Stimulated activated CD4-positive, alpha-beta T cell treated with anti-CD3 and anti-CD28 coated beads, TNF-alpha, amount 100 ng/mL, for 24 hours (primary cell): ENCODE data around the gene GABRB3.

Experiments used
- DNase-seq, 3 experiments: peaks; one replicate each; pipeline ENCODE4 v3.0.0-alpha.2; 2020; ENCODE audit warnings: low read depth in 3 of 3

Gene GABRB3

DNA sequence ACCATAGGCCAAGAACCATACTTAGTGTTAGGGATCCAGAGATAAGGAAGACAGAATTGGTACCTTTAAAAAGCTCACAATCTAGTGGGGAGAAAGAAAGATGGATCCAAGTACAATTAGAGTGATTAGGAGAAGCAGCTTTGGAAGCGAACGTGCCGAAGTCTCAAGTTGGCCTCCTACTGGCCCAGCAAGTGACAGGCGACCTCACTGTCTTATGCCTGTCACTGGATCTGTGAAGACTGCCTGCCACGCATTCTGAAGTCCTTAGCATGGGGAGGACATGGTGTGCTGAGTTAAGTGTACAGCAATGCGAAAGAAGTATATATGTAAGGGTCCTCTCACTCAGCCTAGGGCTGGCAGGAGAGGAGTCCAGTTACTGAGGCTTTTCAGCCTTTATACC is 141.0 kb downstream of the GABRB3 start:
- no peak for DNase-seq

DNA sequence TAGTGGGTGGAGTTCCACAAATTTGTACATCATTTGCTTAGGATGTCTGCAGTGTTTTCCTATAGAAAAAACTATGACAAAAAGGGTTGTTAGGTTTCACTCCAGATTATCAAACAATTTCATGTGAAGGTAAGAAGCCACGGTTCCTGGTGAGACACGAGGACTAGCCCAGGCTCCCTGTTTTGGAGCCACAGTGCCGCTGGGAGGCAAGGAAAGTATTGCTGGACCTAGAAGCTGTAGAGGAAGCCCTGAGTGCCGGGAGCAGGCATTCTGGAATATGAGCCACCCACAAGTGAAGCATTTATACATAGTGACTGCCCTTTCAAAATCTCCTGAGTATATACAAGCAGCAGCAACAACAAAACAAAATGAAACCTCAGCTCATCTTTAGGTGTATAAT is 142.0 kb downstream of the GABRB3 start:
- DNase-seq, result no peak

DNA sequence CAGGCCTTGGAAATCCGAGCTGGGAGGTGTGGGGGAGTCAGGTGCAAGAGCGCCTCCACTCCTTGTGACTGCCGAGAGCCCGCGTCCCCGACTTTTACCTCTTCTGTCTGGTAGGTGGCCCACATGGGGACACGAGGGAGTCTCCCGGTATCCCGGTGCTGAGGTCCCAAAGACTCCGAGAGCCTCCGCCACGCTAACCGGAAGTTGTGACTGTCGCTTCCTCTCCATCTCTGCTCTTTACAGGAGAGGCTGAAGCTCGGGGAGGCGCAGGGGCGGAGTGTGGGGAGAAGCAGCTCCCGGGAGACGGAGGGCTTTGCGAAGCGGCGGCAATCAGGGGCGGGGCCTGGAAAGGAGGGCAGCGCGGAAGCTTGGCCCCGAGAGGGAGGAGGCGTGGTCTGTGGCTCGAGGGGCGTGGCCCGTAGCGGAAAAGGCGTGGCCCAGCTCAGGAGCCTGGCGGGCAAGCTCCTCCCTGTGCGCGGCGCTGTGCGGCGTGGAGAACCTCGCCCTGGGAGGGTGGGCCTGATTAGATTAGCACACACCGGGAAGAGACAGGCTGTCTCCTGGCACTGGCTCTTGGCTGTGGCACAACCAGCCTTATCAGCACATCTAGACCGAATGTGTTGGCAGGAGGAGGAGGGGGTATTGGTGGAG is 143.9 kb downstream of the GABRB3 start:
- peak in 1 of 3 experiments; percentile 4 for DNase-seq

DNA sequence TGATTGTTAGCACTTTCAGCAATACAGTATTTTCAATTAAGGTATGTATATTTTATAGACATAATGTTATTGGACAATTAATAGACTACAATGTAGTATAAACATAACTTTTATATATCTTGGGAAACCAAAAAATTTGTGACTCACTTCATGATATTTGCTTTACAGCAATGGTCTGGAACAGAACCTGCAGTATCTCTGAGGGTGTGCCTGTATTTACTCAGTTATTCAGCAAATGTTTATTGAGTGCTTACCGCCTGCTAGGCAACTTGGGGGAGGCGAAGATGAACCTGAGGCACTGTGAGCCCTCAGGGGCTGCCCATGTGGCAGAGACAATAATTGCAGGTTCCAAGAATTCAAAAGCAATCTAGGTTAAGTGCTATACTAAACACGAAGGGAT is 144.8 kb downstream of the GABRB3 start:
- no peak for DNase-seq

DNA sequence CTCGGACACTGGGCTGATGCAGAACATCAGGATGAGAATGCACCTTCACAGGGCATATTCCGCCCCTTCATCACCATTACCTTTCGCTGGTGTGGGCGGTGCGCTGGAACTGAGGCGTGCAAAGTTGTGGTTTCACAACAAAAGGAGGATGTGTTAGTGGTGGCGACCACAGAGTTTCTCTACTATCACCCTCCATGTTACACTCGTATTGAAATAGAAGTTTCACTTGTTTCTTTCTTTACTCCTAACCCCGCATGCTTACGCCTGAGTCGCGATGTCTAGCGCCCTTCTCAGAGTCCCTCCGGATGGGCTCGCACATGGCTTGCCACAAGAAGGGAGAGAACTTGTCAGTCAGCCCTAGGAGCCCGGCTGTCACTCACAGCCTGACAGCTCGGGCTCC is 148.7 kb downstream of the GABRB3 start:
- DNase-seq, result no peak

DNA sequence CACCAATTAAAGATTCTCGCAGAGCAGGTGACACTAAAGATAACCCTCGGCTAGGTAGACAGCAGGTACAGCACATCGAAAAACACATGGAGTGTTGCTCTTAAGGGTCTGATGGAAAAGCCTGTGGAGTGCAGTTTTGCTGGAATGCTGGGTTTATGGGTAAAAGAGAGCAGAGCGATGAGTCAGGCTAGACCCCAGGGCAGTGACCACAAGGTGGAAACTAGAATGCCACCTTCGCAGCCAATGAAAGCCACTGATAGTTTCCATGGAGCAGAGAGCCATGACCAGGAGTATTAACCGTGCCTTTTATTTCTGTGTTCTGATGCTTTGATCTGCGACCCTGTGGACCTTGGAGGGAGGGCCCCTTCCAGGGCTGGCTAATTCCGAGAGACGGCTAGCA is 149.8 kb downstream of the GABRB3 start:
- DNase-seq, result no peak

DNA sequence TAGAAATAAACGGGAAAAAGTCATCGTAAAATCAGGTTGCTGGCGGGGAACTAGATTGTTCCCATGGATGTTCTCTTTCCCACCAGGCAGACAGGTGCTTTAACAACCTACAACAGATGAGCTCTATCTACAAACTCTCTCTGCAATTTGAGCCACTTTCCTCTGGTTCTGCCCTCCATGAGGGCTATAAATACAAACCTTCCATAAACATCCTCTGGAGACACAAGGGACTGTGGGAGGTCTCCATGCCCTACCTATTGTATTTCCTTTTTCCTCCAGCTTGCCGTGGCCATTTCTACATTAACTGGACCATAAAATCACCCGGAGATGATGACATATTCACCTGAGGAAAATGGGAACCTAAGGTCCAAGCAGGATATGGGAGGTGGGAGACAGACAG is 151.1 kb downstream of the GABRB3 start:
- DNase-seq, result no peak

DNA sequence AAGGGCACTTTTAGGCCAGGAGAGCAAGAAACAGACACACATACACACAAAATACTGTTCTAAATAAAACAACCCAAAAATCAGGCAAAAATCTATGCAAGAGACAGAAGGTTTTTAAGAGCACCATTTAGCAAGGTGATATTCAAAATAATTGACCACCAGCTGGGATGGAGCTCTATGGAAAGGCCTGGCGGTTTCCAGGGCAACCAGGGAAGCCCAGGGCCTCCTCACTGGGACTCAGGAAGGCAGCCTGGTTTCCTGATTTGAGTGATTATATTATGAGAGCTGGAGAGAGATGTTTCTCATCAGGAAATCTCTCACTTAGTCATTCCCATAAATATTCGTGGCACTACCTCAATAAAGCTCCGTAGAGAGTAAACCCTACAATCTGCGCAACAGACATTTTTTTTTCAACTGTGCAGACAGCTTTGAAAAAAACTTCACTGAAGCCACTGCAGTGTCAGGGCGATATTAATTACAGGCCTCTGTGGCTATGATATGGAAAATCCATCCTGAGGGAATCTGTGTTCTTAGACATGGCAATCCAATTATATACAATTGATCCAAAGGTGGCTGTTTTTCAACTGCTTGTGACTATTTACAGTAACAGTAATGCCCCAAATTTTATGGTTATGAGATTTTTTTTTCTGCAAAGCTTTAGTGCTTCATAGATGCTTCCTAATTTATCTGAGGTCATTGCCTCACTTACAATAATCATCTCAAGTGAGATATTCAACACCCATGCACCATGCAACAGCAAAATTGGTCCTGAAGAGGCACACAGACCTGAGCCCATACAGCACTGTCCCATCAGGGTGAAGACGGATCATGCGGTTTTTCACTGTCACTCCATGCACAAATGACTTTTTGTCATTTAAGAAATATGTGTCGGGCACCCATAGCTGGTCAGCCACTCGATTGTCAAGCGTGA is 152.1 kb downstream of the GABRB3 start:
- no peak for DNase-seq

DNA sequence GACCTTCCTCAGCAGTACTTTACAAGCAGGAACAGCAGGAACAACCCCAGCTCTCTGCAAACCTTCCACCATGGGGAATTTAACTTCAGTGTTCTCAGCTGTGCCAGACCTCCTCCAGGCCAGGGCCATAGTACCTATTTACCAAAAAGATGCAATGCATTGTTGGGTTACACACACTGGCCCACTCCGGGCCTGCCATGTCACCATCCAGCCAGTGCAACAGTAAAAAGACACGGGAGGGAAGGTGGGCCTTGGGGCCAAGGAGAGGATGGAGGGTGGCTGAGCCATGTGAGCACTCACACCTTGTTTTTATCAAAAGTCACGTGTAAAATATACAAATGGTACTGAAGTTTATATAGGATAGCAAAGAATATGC is 157.0 kb downstream of the GABRB3 start:
- DNase-seq, result no peak

DNA sequence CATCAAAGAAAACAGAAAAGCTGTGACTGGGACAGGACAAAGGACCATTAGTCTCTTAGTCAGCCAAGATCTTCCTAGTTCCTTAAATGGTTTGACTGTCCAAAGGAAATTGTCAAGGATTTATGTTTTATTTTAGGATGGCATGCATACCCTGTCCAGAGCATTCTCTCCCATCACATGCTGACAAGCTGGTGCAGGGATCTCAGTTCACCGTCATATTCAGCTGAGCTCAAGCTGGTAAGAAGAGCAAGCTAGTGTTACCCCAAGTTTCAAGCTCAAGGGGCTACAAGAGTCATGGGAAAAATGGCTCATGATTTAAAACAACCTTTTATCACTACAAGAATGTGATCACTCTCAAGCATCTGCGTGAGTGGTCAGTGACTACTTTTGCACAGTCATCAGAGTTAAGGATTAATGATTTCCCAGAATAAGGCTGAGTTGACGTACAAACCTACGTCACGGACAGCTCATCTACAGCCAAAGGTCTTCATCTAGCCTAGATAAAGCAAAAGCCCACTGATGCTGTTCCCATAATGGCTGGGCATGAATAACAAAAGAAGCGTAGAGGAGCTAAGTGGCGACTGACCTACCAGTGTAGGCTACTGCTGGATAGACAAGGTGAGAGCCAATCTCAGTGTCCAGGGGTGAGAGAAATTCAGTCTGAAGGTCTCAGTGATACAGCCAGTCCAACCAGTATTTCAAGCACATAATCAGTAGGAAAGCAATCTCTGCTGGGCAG is 157.5 kb downstream of the GABRB3 start:
- no peak for DNase-seq

DNA sequence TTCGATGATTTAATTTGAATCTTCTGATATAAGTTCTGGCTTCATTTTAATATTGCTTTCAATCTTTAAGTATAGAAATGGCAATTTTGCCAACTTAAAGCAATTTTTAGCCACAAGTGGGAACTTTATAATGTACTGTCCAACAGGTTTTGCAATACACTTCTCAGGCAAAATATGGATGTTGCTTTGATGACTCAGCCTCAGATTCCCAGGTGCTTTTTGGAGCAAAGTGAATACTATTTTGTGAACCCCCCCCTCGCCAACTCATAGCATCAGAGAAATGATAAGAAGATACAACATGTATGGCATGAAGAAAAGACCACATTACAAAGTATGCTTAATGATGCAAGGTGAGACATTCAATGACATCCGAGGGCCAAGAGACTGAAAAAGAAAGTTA is 158.1 kb downstream of the GABRB3 start:
- no peak for DNase-seq

DNA sequence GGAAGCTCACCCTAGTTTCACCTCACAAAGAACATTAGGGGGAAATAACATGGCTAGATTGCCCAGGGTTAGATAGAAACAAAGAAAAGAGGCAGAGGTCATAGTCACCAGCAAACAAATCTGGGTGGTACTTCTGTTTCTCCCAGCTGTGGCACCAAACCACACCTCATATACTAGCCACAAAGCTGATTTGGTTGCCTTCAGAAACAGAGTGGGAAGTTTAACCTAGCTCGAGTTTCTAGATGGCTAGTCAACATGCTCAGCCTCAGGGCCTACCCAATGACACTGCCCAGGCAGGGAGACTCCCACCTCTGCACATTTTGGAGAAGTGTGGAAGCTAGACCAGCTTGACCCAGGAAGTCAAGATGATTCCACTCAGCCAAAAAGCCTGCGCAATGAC is 174.2 kb downstream of the GABRB3 start:
- no peak for DNase-seq

DNA sequence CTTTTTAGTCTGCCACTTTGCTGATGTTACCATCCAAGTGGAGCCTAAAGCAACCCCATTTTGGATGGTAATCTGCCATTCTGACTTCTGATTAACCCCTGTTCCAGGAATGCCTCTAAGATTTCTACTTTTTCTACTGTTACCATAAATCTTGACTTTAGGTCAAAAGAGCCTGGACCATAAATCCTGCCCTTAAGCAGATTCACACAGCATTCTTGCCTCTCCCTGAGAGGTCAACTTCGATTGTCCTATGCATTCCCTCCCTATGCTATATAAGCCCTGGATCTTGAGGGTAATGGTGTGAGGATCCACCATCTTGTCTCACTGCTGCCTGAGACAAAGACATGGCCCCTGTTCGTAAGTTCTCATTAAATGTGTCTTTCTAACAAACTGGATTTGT is 177.3 kb downstream of the GABRB3 start:
- DNase-seq, result no peak

DNA sequence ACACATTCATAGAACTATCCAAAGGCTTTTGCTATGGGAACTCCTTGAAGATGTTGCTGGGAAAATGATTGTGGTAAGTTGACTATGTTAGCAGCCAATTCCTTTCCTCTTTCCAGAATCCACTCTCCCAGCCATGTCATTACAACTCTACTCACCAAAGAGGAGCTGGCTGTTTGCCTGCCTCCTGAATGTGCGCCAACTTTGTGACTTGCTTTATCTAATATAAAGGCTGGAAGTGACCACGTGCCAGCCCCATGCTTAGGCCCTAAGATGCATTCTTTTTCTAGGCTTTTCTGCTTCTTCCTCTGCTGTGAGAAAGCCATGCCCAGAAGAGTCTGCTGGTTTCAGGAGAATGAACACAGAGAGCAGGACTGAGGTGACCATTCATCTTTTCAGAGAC is 182.2 kb downstream of the GABRB3 start:
- DNase-seq, result no peak

DNA sequence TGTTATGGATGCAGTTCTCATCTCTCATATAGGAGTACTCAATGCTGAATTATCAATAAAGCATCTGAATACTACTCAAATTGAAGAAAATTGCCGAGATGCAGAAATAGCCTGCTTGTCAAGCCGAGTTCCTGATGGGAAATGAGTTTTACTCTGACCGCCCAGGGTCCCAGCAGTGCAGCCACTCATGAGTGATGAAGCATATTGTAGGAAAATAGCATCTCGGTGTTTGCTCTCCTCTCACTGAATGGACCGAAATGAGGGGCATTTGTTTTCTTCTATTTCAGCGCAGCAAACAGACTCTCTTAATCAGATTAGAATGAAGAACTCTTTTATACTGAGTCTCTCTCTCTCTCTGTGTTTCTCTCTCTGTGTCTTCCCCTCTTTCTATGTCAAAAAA is 190.0 kb downstream of the GABRB3 start:
- no peak for DNase-seq

DNA sequence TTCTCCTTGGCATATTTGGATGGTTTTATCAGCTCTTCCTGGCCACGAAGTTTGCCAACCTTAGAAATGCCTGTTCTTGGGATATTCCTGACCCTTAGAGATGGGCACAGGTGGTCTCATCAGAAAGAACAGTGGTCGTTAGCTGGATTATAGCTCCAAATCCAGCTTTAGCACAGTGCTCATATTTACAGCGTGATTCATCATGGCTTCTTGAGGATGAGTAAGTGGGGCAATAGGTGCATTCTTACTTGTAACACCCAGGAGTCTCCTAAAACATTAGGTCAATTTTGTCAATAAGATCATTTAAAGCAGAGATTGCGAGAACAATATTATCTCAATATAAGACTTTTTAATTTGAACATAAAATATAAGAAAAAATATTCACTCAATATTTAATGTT is 191.9 kb downstream of the GABRB3 start:
- DNase-seq, result no peak

DNA sequence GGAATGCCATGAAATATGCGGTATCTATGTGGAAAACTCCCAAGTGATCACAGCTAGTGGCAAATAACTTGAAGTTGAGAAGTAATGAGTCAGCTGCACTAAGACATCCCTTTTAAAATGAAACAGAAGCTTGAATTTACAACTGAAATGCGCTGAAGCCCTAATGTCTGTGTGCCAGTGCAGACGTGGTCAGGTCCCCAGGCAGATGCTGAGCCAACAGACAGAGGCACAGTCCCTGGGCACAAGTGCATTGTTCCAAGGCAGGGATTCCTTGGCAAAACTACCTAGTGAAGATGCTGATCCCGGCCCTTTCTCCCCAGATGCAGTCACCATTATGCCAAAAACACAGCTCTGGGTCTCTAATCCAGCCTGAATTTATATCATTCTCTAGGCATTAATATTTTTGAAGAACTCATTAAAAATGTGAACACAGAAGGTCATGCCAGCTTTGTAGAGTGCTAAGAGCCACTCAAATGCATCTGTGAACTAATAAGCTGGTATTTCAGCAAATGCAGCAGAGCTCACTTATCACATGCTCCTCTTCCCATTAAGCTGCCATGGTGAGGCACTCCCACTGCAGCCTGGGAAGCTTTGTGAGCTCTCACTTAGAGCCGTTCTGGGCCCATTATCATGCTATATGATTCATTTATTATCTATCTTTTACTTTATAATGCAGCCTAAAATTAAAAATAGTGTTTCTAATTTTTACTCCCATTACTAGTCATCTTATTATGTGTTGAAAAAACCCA is 200.1 kb downstream of the GABRB3 start:
- DNase-seq, result no peak

DNA sequence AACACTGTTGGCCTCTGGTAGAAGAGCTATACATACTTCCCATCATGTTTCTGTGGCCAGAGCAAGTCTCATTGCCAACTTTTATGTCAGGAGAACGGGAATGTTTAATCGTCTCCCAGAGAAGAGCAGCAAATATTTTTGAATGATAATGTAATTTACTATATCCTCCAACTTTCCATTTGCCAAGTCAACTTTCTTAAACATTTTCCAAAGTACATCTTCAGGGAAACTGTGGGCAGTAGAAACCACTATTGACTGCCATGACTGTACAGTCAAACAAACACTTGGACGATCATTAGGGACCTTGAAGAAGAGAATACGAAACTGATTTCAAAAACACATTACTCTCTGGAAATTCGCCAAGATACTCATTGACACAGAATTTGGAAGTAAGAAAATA is 201.5 kb downstream of the GABRB3 start:
- DNase-seq, result no peak

DNA sequence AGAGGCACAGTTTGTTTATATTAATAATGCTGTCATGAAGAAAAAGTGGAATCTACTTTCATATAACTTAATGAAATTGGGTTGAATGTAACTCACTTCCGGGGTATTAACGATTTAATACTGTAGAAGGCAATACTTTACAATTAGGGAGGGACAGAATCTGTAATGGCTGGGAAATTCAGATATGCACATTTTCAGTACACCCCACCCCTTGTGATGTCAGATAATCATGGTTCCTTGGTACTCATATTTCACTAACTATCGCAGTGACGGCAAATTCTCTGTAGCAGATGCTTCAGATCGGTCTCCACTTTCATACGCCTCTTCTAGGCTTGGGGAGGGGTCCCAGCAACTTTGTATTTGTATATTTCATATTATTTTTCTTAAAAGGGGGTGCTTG is 207.3 kb downstream of the GABRB3 start:
- no peak for DNase-seq

DNA sequence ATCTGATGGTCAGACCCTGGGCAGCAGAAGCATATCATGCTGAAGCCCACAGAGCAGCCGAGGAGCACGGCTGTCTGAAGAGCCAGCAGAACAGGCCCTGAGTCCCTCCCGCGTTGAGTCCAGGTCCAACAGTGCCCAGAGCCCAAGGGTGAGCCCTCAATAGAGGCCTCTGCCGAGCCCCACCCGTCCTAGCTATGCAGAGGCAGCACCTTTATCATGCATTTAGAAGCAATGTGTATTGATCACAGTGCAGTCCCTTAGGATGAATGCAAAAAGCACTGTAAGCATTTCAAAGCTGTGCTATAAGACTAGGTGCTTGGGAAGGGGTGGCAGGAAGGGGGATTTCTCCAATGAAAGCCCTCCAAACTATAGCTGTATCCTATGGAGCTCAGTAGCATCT is 208.5 kb downstream of the GABRB3 start:
- DNase-seq, result no peak

DNA sequence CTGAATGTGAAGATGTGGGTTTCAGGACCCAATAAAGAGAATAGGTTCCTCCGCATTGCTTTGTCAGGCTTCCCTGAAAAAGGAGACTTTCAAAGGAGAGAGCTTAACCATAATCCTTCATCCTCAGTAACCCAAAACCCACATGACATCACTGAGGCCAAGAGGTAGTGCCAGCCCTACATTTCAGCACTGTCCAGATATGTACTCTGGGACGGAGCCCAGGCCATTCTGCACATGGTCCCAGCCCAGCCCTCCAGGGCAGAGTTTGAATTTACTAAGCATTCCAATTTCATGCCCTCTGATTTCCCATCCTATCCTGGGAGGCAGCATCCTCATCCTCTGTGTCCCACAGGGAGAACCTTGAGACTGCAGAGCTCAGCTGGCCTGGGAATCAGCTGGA is 210.5 kb downstream of the GABRB3 start:
- DNase-seq, result no peak

DNA sequence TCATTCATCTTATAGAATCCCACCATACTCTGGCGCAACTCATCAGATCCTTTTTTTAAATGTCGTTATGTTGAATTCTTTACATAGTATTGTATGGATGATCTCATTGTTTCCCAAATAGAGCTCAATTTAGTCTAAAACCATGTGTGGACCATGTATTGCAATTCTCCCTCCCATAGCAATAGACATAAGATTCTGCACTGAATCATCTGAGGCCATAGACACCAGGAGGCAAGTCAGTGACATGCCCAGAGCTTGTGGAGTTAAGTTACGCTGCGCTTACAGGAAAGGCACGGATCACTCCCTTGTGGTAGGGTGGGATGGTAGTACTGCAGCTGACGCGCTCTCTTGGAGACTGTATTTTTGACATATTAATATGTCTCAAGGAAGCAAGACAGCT is 211.0 kb downstream of the GABRB3 start:
- DNase-seq, result no peak
